ENCODE results near the gene QRICH1.

QRICH1 gene

GRCh38 chr3:49093853-49094767 lies at the start of gene QRICH1:
Gene QRICH1 (minus strand): TSS chr3:49094071. CDS start chr3:49077017, 17,054 bp downstream.
- H3K27ac ChIP-seq: peak within 1 kb of the TSS; percentile 89
- TF ChIP-seq, protein P1, sequence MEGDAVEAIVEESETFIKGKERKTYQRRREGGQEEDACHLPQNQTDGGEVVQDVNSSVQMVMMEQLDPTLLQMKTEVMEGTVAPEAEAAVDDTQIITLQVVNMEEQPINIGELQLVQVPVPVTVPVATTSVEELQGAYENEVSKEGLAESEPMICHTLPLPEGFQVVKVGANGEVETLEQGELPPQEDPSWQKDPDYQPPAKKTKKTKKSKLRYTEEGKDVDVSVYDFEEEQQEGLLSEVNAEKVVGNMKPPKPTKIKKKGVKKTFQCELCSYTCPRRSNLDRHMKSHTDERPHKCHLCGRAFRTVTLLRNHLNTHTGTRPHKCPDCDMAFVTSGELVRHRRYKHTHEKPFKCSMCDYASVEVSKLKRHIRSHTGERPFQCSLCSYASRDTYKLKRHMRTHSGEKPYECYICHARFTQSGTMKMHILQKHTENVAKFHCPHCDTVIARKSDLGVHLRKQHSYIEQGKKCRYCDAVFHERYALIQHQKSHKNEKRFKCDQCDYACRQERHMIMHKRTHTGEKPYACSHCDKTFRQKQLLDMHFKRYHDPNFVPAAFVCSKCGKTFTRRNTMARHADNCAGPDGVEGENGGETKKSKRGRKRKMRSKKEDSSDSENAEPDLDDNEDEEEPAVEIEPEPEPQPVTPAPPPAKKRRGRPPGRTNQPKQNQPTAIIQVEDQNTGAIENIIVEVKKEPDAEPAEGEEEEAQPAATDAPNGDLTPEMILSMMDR (conservative IDR thresholded peaks at IDR 0.05): no peak; the same call in 1 of the 2 replicates
- TF ChIP-seq ZFX (IDR thresholded peaks at IDR 0.05): 0 out of 2 replicates have a peak, but pooled peaks have one; percentile 19

DNA sequence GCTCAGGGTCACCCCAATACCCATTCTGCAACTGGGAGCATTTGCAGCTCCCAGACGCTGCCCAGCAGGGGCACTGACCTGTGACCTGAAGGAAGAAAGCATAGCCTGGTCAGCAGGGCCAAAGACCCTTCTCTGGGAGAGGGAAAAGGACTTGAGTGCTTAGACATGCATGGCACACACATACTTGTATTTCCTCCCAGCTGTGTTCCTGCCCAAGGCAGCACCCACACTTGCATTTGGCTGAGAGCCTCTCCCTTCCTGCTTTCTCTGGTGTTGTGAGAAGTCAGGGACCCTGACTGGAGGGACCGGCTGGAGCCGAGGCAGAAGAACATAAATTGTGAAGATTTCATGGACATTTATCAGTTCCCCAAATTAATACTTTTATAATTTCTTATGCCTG lies 46.2 kb upstream of the QRICH1 start:
- no peak for TF ChIP-seq ZFX (IDR thresholded peaks at IDR 0.05)
- TF ChIP-seq, protein P1 (conservative IDR thresholded peaks at IDR 0.05): no peak
- no peak overlapping the region for H3K27ac ChIP-seq

DNA sequence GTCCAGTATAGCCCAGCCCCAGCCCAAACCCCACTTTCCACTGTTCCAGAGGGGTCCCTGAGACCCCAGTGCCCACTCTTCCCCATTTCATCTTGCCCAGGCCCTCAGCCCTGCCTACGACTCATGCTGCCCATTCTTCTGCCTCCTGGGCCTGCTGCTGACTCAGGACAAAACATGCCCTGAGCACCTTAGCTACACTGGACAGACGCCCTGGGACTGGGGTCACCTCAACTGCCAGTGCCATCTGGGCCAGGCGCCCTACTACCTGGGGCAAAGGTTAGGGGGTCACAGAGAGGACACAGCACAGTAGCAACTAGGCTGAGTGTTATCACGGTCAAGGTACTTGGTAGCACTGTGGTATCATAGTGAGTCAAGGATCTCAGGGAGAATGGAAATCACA lies 41.6 kb upstream of the QRICH1 start:
- no peak for TF ChIP-seq ZFX (IDR thresholded peaks at IDR 0.05)
- TF ChIP-seq, protein P1 (conservative IDR thresholded peaks at IDR 0.05): no peak
- H3K27ac ChIP-seq: no peak overlapping the region

DNA sequence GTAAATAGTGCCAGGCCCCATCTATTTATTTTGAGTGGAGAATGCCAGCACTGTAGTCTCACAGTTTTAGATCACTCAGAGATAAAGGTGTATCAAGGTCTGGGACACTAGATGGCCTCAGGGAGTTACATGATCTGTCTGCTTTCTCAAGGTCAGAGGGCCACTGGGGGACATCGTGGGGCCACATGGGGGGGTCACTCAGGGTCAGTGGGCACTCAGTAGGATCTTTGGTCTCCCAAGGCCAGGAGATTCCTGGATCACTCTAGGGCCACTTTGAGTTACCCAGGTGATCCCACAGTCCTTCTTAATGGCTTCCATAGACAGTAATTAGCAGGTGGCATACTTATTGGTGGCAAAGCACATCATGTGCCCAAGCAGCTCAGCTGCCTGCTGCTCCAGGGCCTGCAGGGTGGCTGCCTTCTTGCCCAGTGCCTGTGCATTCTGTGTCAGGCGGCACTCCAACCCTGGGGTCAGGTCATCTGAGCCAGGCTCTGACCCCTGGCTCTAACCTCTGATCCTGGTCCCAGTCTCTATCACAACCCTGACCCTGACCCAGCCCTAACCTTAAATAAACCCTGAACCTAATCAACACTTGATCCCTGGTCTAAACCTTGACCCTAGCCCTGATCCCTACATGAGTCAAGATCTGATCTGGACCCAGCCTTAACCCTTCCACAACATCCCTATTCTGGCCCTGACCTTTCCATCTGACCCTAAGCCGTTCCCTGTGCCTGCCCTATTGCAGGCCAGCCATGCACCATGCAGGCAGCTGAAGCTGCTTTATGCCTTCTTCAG lies 40.8 kb upstream of the QRICH1 start:
- peak overlapping the region; percentile 8 for H3K27ac ChIP-seq
- no peak for TF ChIP-seq ZFX (IDR thresholded peaks at IDR 0.05)
- TF ChIP-seq, protein P1 (conservative IDR thresholded peaks at IDR 0.05): no peak

- H3K27ac ChIP-seq: peak overlapping the region; percentile 53
- TF ChIP-seq ZFX (IDR thresholded peaks at IDR 0.05): no peak
Measured at GRCh38 chr3:49133226-49133951, 39.5 kb upstream of the QRICH1 start.

DNA sequence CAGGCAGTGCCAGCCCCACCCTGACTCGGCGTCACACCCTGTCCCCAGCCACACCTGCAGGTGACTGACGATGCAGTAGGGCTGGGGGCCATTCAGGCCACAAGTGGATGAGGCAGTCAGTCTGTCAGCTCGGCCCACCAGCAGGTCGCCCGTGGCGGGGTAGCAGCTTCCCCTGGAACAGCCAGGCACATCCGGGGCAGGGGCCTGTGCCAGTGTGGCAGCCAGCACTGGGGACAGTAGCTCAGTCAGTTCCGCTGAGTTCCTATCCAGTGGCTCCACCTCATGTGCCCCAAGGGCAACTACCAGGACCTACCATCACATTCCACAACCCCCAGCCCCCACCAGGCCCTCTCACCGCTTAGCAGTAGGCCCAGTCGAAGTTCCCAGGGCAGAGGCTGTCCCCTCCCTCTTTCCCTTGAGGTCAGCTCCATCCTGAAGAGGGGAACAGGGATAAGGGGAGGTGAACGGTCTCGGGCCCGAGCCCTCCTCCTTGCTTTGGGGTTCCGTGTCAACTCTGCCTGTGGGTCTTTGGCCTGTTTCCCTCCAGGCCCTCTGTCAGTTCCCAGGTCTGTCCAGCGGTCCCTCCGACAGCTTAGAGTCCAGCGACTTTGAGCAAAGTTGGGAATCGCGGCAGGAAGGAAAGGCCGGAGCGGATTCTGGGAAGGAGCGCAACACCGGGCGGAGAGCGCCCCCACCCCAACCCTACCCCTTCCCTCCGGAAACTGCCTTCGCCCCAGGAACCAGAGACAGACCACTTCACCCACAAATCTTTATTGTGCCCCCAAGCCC lies 38.8 kb upstream of the QRICH1 start, which contains the start of gene LAMB2:
LAMB2 (minus strand) TSS at position 614 of the 789 bp plus-strand sequence; CDS start at position 431, 183 bp downstream.
- peak within 1 kb of the TSS; percentile 53 for H3K27ac ChIP-seq
- peak; percentile 32; the same call in 1 of the 2 replicates for TF ChIP-seq ZFX (IDR thresholded peaks at IDR 0.05)
- TF ChIP-seq, protein P1 (conservative IDR thresholded peaks at IDR 0.05): no peak; the same call in 1 of the 2 replicates

Data from C4-2B (cell line).